ENCODE results near the gene NCKAP5.

NCKAP5 gene

GRCh38 chr2:133568172-133568571 is at the start of gene NCKAP5:
Gene NCKAP5, minus strand, starts transcription at chr2:133568463. Its CDS starts 50,937 bp downstream, at chr2:133517526.
- no peak for DNase-seq

- DNase-seq: no peak
These were observed 41.4 kb upstream of the NCKAP5 start for GRCh38 chr2:133609664-133610063.

- no peak for DNase-seq
These were observed 40.0 kb upstream of the NCKAP5 start for GRCh38 chr2:133608291-133608690.

- no peak for DNase-seq
These were observed 39.4 kb upstream of the NCKAP5 start for GRCh38 chr2:133607679-133608078.

- DNase-seq: no peak
These were observed 38.4 kb upstream of the NCKAP5 start for GRCh38 chr2:133606616-133607015.

DNA sequence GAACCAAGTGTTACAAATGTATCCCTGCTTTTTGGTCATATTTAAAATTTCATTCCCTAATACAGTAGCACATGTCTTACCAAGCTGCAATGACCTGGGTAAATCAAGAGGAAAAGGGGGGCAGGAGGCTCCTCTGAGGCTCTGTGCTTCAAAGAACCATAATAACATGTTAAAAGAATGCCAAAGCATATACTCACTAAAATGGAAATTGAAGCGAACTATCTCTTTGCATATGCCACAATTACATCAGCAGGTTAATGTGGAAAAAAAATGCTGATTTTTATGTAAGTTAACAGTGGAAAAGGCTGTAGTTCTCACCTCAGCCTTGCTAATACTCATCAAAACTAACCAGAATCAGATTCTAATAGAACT is 37.5 kb upstream of the NCKAP5 start:
- no peak for DNase-seq

- no peak for DNase-seq
These were observed 36.9 kb upstream of the NCKAP5 start for GRCh38 chr2:133605011-133605765.

GRCh38 chr2:133603109-133603508 is 34.8 kb upstream of the NCKAP5 start:
- no peak for DNase-seq

DNA sequence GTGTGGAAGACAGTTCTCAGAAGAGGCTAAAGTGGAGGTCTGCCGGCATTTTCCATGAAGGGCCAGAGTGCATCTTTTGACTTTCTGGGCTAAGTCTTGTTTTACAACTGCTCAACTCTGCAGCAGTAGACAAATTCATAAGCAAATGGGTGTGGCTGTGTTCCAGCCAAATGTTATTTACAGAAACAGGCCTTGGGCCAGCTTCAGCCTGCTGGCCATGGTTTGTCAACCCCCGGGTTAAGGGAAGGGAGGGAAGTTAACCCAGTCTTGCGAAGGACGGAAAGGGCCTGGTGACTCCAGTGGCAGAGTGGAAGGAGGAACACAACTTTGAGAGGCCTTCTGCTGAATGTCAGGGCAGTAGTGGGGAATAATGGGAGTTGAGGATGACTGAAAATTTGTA is 34.3 kb upstream of the NCKAP5 start:
- no peak for DNase-seq

GRCh38 chr2:133600266-133600928 is 32.1 kb upstream of the NCKAP5 start:
- DNase-seq: no peak

DNA sequence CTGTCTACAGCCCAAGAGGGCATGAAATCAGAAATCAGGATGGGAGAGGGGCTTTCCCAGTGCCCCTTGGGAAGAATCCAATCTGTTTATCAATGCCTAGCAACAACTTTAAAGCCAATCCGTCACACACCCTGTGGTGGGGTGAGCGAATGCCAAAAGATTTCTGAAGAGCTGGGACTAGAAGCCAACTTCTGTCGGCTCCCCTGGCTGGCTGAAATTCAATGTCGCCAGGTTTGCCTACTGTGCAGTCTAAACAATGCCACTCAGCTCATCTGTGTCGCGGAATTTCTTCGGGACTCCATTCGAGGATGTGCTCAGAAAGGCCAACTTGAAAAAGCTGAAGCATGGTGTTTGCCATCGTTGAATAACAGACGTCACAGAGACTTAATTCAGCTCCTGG is 31.5 kb upstream of the NCKAP5 start:
- no peak for DNase-seq

DNA sequence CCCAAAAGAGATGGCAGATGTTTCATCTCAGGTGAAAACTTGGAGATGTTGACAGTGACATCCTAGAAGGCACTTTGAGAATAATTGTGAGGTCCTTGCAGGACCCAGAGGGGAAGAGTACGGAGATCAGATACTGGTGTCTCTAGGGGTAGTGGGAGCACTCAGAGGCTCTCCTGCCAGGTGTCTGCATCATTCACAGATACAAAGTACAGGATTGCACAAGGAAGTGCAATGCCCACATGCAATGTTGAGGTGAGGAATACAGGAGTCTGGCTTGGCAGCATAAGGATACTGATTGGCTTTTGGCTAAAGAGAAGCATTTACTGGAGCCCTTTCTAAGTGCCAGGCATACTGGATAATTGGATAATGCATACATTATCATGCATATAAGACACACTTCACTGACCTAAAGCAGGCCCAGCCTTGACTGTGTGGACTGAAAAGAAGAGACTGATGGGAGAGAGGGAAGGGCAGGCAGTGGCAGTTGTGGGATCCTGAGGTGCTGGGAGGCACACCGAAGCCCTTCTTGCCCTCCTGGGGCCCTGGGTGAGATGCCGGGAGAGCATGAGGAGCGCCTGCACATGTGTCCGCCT is 31.0 kb upstream of the NCKAP5 start:
- no peak for DNase-seq

- no peak for DNase-seq
These were observed 30.5 kb upstream of the NCKAP5 start for GRCh38 chr2:133598769-133599168.

DNA sequence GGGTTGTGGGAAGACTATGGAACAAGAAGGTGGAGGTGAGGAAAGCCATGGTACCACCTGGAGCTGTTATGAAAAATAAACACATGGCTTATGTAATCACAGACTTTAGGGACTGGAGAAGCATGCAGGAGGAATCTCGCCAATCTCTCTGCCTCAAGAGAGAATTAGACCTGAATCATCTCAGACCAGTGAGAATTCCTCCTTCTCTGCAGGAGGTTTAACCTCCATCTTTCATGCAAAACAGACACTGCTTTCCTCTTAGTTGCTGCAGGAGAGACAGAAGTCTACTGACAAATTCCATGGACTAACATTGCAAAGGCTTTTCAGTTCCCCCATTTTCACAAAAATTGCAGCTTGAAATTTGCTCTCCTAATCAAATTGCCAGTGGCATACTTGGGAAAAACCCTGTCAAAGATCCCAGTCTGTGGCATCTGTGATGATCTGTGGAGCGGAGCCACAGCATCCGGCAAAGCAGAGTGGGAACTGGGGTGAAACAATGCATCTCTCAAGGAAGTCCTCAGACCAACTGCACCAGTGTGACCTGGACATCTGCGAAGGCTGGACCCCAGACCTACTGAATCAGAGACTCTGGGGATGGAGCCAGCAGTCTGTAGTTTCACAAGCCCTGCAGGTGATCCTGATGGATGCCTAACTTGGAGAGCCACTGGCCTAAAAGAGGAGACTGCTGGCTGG is 28.6 kb upstream of the NCKAP5 start:
- no peak for DNase-seq

GRCh38 chr2:133591164-133591563 is 22.9 kb upstream of the NCKAP5 start:
- no peak for DNase-seq

DNA sequence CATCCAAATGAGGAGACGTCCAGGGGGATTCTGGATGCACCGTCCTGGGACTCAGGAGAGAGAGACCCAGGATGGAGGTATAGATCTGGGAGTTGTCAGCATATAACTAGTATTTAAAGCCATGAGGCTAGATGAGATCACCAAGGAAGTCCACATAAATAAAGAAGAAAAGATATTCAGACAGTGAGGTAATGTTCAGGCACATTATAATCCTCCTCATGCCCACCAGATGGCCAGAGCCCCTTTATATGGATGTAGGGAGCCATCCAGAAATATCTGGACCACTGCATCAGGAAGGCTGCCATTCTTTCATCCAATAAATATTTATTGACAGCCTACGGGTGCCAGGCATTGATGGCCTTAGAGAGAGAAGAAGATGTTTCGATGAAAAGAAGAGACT is 21.2 kb upstream of the NCKAP5 start:
- DNase-seq: no peak

DNA sequence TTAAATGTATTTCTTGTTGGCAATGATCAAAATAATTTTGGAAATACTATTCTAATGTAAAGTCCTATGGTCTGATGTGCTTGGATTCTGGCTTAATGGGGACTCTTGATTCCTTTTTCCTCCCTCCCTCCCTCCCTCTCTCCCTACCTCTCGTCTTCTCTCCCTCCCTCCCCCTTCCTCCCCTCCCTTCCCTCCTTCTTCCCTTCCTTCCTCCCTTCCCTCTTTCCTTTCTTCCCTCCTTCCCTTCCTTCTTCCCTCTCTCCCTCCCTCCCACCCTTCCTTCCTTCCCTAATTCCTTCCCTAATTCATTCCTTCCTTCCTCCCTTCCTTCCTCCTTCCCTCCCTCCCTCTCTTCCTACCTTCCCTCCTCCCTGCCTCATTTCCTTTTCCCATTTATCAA is 19.9 kb upstream of the NCKAP5 start:
- DNase-seq: no peak

GRCh38 chr2:133586978-133587377 is 18.7 kb upstream of the NCKAP5 start:
- no peak for DNase-seq

DNA sequence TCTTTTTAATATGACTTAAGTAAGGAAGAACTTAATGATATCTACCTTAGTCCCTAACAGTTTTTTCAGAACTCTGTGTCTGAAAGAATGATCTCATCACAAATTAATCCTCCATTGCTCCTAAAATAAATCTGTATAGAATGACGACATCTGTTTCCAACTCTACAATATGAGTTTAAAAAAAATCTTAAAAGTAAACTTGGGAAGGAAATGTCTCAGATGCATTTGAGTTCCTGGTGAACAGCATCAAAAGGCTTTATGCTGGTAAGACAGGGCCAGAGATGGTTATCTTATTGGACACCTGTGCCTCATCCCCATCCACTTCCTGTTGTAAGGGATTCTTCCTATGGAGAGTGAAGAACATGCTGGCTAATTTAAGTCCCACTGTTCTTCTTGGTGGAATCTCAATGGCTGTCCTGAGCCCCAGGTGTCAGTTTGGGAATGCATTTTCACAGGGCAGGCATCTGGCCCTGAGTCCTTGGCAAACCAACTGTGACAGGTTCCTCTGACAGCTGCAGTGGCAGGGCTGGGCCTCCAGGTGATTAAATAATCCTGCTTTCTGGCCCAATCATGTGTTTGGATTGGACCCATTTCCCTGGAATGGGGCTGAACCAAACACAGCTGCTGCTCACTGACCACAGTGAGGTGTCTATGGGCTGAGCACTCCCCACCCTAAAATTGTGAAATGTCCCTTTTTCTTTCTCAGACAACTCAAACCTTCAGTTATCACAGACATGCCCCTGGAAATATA is 12.9 kb upstream of the NCKAP5 start:
- no peak for DNase-seq

GRCh38 chr2:133579274-133579673 is 11.0 kb upstream of the NCKAP5 start:
- DNase-seq: no peak

- no peak for DNase-seq
These were observed 8.5 kb upstream of the NCKAP5 start for GRCh38 chr2:133576714-133577113.

GRCh38 chr2:133574620-133575019 is 6.4 kb upstream of the NCKAP5 start:
- no peak for DNase-seq

DNA sequence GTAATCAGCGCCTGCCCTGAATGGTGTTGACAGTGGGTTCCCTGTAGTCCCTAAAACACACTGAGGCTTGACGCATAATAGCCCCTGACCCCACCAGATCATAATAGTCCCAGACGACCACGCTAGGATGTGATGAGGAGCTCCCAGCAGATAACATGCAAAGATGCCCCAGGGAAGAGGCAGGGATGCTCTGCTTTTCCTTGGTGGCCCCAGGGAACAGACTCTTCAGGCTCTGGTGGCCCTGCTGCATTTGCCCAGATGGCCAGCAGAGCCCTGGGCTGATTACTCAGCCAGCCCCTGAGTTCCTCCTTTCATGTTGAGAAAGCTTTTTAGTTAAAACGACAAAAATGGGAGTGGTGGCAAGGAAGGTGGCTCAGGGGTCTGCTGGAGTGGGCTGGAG is 5.9 kb upstream of the NCKAP5 start:
- no peak for DNase-seq

All from hematopoietic multipotent progenitor cell treated with erythropoietin and hydrocortisone succinate and interleukin-3 and kit ligand, for 6 days (in vitro differentiated cells).